DND-41 (cell line): ENCODE measurements around the gene GOLIM4.

Source experiments
- EZH2 ChIP-seq: IDR thresholded peaks from 3 replicates; pipeline ENCODE4 v1.6.1; 2012; ENCODE audit warnings: borderline replicate concordance, low read depth, mild to moderate bottlenecking, moderate library complexity, low read length, inconsistent platforms; ENCODE audit not compliant: severe bottlenecking
- TF ChIP-seq, protein P1 (sequence below): IDR thresholded peaks from 2 replicates; pipeline ENCODE4 v1.5.1; 2012; ENCODE audit warnings: borderline replicate concordance, low read length, moderate library complexity, mild to moderate bottlenecking; ENCODE audit not compliant: poor library complexity, severe bottlenecking; ENCODE audit errors: extremely low read depth

DNA sequence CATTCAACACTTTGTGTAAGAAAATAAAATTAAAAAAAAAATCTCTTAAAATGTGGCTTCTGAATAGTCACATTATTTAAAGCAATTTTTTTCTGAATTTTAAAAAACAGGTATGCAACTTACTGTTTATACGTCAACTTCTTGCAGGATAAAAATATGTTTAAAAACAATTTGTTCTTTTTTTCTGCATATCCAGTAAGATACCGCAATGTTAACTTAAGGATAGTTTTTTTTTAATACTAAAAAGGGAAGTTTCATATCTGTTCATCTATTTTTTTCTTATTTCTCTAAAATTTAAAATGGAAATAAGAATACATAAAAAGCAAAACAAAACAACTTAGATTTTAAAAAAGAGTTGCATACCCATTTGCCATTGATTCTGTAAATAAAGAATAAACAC, 27.4 kb downstream of the GOLIM4 start:
- TF ChIP-seq, protein P1, sequence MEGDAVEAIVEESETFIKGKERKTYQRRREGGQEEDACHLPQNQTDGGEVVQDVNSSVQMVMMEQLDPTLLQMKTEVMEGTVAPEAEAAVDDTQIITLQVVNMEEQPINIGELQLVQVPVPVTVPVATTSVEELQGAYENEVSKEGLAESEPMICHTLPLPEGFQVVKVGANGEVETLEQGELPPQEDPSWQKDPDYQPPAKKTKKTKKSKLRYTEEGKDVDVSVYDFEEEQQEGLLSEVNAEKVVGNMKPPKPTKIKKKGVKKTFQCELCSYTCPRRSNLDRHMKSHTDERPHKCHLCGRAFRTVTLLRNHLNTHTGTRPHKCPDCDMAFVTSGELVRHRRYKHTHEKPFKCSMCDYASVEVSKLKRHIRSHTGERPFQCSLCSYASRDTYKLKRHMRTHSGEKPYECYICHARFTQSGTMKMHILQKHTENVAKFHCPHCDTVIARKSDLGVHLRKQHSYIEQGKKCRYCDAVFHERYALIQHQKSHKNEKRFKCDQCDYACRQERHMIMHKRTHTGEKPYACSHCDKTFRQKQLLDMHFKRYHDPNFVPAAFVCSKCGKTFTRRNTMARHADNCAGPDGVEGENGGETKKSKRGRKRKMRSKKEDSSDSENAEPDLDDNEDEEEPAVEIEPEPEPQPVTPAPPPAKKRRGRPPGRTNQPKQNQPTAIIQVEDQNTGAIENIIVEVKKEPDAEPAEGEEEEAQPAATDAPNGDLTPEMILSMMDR: no peak
- TF ChIP-seq EZH2: no peak
